Breast epithelium (tissue), 3 donors: ENCODE data around the gene CTNNA3.

Source experiments
- POLR2AphosphoS5 ChIP-seq, 3 donors: sonication (generic); formaldehyde crosslinking; IDR thresholded peaks; one replicate each; pipeline ENCODE4 v1.6.1; 2017; ENCODE audit warnings: antibody characterized with exemption in 3 of 3
- TF ChIP-seq, protein P1 (sequence below), 3 donors: fragments of 450-650 bp; IDR thresholded peaks; one replicate each; pipeline ENCODE4 v1.5.1; 2016 to 2017; ENCODE audit warnings: antibody characterized with exemption in 3 of 3, mild to moderate bottlenecking in 3 of 3, moderate library complexity in 3 of 3

GRCh38 chr10:66719483-66719882 lies 976.5 kb downstream of the CTNNA3 start:
- TF ChIP-seq, protein P1, sequence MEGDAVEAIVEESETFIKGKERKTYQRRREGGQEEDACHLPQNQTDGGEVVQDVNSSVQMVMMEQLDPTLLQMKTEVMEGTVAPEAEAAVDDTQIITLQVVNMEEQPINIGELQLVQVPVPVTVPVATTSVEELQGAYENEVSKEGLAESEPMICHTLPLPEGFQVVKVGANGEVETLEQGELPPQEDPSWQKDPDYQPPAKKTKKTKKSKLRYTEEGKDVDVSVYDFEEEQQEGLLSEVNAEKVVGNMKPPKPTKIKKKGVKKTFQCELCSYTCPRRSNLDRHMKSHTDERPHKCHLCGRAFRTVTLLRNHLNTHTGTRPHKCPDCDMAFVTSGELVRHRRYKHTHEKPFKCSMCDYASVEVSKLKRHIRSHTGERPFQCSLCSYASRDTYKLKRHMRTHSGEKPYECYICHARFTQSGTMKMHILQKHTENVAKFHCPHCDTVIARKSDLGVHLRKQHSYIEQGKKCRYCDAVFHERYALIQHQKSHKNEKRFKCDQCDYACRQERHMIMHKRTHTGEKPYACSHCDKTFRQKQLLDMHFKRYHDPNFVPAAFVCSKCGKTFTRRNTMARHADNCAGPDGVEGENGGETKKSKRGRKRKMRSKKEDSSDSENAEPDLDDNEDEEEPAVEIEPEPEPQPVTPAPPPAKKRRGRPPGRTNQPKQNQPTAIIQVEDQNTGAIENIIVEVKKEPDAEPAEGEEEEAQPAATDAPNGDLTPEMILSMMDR (IDR thresholded peaks at IDR 0.05) = no peak
- TF ChIP-seq POLR2AphosphoS5 (IDR thresholded peaks at IDR 0.05) = no peak
